Transverse colon (tissue), 4 donors: ENCODE results near the gene SLC13A1. TPM values are rescaled to one million over a fixed set of nuclear protein-coding genes. Genes with fewer than 3 reads are reported as not detected.

Source experiments
- DNase-seq: peaks from one replicate; pipeline ENCODE4 v3.0.0-alpha.2; 2019
- H3K27ac ChIP-seq, 4 donors: fragments of 200-600 bp; sonication (generic); 2 replicates each; pipeline ENCODE4 v1.5.1; 2016 to 2018; ENCODE audit warnings: inconsistent platforms in 4 of 4
- H3K27me3 ChIP-seq: fragments of 200-600 bp; sonication (generic); 2 replicates; pipeline ENCODE4 v1.5.1; 2017; ENCODE audit warnings: inconsistent platforms
- H3K36me3 ChIP-seq, 4 donors: fragments of 200-600 bp; sonication (generic); 2 replicates each; pipeline ENCODE4 v1.5.1; 2017 to 2019; ENCODE audit warnings: inconsistent platforms in 4 of 4
- H3K4me1 ChIP-seq, 4 donors: fragments of 200-600 bp; sonication (generic); 2 replicates each; pipeline ENCODE4 v1.5.1; 2017 to 2020; ENCODE audit warnings: inconsistent platforms in 4 of 4
- H3K4me3 ChIP-seq, 4 donors: fragments of 200-600 bp; sonication (generic); 1 replicate in 1 of 4; 2 replicates in 3 of 4; pipeline versions ENCODE4 v1.5.1 to v1.6.1; 2017 to 2019; ENCODE audit warnings: inconsistent platforms in 4 of 4
- H3K9me3 ChIP-seq, 2 donors: fragments of 200-600 bp; sonication (generic); 2 replicates each; pipeline ENCODE4 v1.5.1; 2017 to 2019; ENCODE audit warnings: inconsistent platforms in 2 of 2
- EP300 ChIP-seq: sonication (generic); formaldehyde crosslinking; IDR thresholded peaks from one replicate; pipeline ENCODE4 v1.6.1; 2017; ENCODE audit warnings: antibody characterized with exemption, low read depth
- POLR2A ChIP-seq: fragments of 450-650 bp; IDR thresholded peaks from one replicate; pipeline ENCODE4 v1.6.1; 2016; ENCODE audit warnings: antibody characterized with exemption, mild to moderate bottlenecking, moderate library complexity
- POLR2AphosphoS5 ChIP-seq, 3 donors: sonication (generic); formaldehyde crosslinking; IDR thresholded peaks; one replicate each; pipeline ENCODE4 v1.6.1; 2016; ENCODE audit warnings: antibody characterized with exemption in 3 of 3
- WGBS, 2 donors: methylation state at CpG; one replicate each; pipeline ENCODE4 v1.1.5; 2018; ENCODE audit warnings: low coverage in 1 of 2; 5-methylcytosine and 5-hydroxymethylcytosine counted together
- in situ Hi-C, 4 donors: fragments of 200-750 bp; cut with MboI; loops; one replicate each; pipeline versions ENCODE4 v1.15.0 to v1.15.1; 2017; ENCODE audit warnings: low sequenced_read_pairs in 3 of 4, low pct_ligation_motif_present in 1 of 4, low pct_unique_long_range_greater_than_20kb in 1 of 4
- intact Hi-C: fragments of 100-400 bp; cut with DNase I; formaldehyde crosslinking; loops from one replicate; pipeline ENCODE4 v1.15.1; 2023; ENCODE audit warnings: low total_unique reads
- total RNA-seq, 4 donors: library from RNA; depleted of rRNA; stranded (reverse); fragments of >200 nt; gene quantifications; one replicate each; pipeline ENCODE4 v1.1.0, GENCODE V29; 2016
- TF ChIP-seq, protein P1 (sequence below), 5 experiments: fragments of 200-600 bp in 3 of 5; fragments of 450-650 bp in 2 of 5; sonication (generic) in 3 of 5; IDR thresholded peaks; 1 replicate in 2 of 5; 2 replicates in 3 of 5; pipeline ENCODE4 v1.5.1; 2016 to 2017; ENCODE audit warnings: antibody characterized with exemption in 5 of 5, inconsistent platforms in 3 of 5, mild to moderate bottlenecking in 2 of 5, moderate library complexity in 1 of 5

SLC13A1 gene
- total RNA-seq, 4 donors from 2014 or later: 2.1 to 7.5 TPM; not detected in 2

GRCh38 chr7:123143252-123144006, 56.3 kb downstream of the SLC13A1 start:
- no peak for DNase-seq
- H3K4me3 ChIP-seq: no peak overlapping the region
- H3K27me3 ChIP-seq: no peaks in the 10 kb centered on the region
- in situ Hi-C loops: no loop called here
- no peak overlapping the region for H3K27ac ChIP-seq
- WGBS, 2 donors: 66 to 67% methylated on average over 2 to 3 of the region's 3 CpGs
- no peaks in the 10 kb centered on the region for H3K4me1 ChIP-seq
- intact Hi-C loops: no loop called here
- TF ChIP-seq POLR2A: no peak
- no peak for TF ChIP-seq POLR2AphosphoS5 (IDR thresholded peaks at IDR 0.05)
- TF ChIP-seq EP300: no peak
- TF ChIP-seq, protein P1, sequence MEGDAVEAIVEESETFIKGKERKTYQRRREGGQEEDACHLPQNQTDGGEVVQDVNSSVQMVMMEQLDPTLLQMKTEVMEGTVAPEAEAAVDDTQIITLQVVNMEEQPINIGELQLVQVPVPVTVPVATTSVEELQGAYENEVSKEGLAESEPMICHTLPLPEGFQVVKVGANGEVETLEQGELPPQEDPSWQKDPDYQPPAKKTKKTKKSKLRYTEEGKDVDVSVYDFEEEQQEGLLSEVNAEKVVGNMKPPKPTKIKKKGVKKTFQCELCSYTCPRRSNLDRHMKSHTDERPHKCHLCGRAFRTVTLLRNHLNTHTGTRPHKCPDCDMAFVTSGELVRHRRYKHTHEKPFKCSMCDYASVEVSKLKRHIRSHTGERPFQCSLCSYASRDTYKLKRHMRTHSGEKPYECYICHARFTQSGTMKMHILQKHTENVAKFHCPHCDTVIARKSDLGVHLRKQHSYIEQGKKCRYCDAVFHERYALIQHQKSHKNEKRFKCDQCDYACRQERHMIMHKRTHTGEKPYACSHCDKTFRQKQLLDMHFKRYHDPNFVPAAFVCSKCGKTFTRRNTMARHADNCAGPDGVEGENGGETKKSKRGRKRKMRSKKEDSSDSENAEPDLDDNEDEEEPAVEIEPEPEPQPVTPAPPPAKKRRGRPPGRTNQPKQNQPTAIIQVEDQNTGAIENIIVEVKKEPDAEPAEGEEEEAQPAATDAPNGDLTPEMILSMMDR (IDR thresholded peaks at IDR 0.05): no peak
- H3K36me3 ChIP-seq: no peaks in the 10 kb centered on the region
- no peaks in the 10 kb centered on the region for H3K9me3 ChIP-seq

GRCh38 chr7:123140561-123140960, 59.2 kb downstream of the SLC13A1 start:
- Histone ChIP-seq H3K9me3 (no peaks in the 10 kb centered on the region), H3K27me3 (no peaks in the 10 kb centered on the region), H3K27ac (no peak overlapping the region), H3K4me1 (no peaks in the 10 kb centered on the region), H3K36me3 (no peaks in the 10 kb centered on the region), H3K4me3 (no peak overlapping the region)
- no peak for TF ChIP-seq EP300
- no peak for TF ChIP-seq POLR2A
- no peak for TF ChIP-seq POLR2AphosphoS5 (IDR thresholded peaks at IDR 0.05)
- TF ChIP-seq, protein P1 (IDR thresholded peaks at IDR 0.05): no peak
- in situ Hi-C loops (no loop called here), intact Hi-C loops (no loop called here)
- no peak for DNase-seq

DNA sequence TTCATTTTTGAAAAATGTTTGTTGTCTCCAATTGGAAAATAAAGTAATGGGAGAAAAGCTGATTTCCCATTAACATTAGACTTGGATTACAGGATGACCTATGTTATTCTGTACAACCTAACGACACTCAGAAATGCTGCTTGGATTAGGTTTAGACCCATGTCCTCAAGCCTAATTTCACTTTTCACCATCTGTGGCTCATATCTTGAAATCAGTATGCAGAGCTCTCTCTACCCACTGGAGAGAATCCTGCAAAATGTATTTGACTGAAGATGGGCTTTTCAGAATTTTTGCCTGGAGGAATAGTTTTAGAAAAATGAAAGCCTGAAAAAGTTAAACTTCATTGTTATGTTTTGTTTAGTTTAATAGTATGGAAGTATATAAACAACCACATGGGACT, 63.8 kb downstream of the SLC13A1 start:
- no peak for TF ChIP-seq POLR2A
- TF ChIP-seq, protein P1 (IDR thresholded peaks at IDR 0.05): no peak
- TF ChIP-seq POLR2AphosphoS5 (IDR thresholded peaks at IDR 0.05): no peak
- no peak for TF ChIP-seq EP300
- no peaks in the 10 kb centered on the region for H3K36me3 ChIP-seq
- H3K27me3 ChIP-seq: no peaks in the 10 kb centered on the region
- intact Hi-C loops (no loop called here), in situ Hi-C loops (no loop called here)
- no peak for DNase-seq
- H3K4me3 ChIP-seq: no peak overlapping the region
- no peak overlapping the region for H3K27ac ChIP-seq
- WGBS, 2 donors: 71% methylated on average over 1 of the region's 1 CpG; no CpG with 5 or more reads in 1 of the 2 donors
- no peaks in the 10 kb centered on the region for H3K9me3 ChIP-seq
- no peaks in the 10 kb centered on the region for H3K4me1 ChIP-seq

DNA sequence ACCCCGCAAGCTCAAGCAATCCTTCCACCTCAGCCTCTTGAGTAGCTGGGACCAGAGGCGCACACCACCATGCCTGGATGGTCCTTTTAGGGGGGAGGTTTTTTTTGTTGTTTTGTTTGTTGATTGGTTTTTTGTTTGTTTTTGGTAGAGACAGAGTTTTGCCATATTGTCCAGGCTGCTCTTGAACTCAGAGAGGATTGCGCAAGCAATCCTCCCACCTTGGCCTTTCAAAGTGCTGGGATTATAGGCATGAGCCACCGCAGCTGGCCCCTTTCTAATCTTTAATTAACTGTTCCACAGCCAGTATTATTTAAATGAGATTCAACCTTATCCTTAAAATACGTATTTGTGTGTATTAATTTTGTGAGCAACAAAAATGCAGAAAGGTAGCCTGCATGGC, 65.8 kb downstream of the SLC13A1 start:
- no peak overlapping the region for H3K27ac ChIP-seq
- H3K36me3 ChIP-seq: no peaks in the 10 kb centered on the region
- H3K4me3 ChIP-seq: no peak overlapping the region
- in situ Hi-C loops (no loop called here), intact Hi-C loops (no loop called here)
- no peak for DNase-seq
- H3K9me3 ChIP-seq: no peaks in the 10 kb centered on the region
- TF ChIP-seq EP300: no peak
- TF ChIP-seq, protein P1 (IDR thresholded peaks at IDR 0.05): no peak
- TF ChIP-seq POLR2A: no peak
- TF ChIP-seq POLR2AphosphoS5 (IDR thresholded peaks at IDR 0.05): no peak
- WGBS, 2 donors: 87 to 89% methylated on average over 4 to 5 of the region's 5 CpGs
- no peaks in the 10 kb centered on the region for H3K27me3 ChIP-seq
- no peaks in the 10 kb centered on the region for H3K4me1 ChIP-seq
